ENCODE data around the gene C19orf67. TPM values are rescaled to one million over a fixed set of nuclear protein-coding genes. Genes with fewer than 3 reads are reported as not detected.

Gene C19orf67
- total and polyA plus RNA-seq, 2 donors from 2014 or later = not detected

GRCh38 chr19:14106840-14107239 is 21.3 kb upstream of the C19orf67 start:
- Histone ChIP-seq H3K9me3 (ENCODE audit: control insufficient read depth in 2 of 3, insufficient read depth in 1 of 3, low read length in 3 of 3) (no peaks in the 10 kb centered on the region), H3K27me3 (ENCODE audit: control insufficient read depth, insufficient read depth, low read length) (no peaks in the 10 kb centered on the region), H3K27ac (ENCODE audit: low read depth in 2 of 2, low read length in 2 of 2) (no peak overlapping the region), H3K36me3 (ENCODE audit: control insufficient read depth in 2 of 3, insufficient read depth in 3 of 3, low read length in 3 of 3) (peaks cover 0 to 23% (median 13%) of the 10 kb centered on the region in 3 donors), H3K4me3 (ENCODE audit: low read length in 3 of 3) (no peak overlapping the region), H3K4me1 (ENCODE audit: control insufficient read depth in 2 of 3, insufficient read depth in 2 of 3, low read depth in 1 of 3, low read length in 3 of 3) (peaks cover 0 to 4% (median 0%) of the 10 kb centered on the region in 3 donors), H3K9ac (ENCODE audit: low read length in 3 of 3) (no peak overlapping the region)
- DNase-seq (no peak), FAIRE-seq (no peak)
- TF ChIP-seq CTCF (IDR thresholded peaks at IDR 0.05; ENCODE audit: borderline replicate concordance, extremely low read depth, insufficient read depth) = no peak
- intact Hi-C loops (cut with DNase I) = no loop called here

DNA sequence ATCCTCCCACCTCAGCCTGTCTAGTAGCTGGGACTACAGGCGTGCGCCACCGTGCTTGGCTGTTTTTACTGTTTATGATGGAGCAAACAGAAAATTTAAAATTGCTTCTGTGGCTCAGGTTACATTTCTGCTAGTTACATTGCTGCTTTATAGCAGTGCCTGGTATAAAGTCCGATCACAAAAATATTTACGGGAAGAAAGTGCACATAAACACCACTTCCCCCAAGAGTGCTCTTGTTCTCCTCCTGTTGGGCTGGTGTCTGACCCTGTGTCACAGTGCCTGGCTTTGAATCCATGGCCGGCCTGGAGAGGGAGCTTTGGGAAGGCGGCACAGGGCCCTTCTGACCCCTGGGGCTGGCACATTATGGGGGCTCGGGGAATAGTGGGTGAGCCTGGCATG is 20.1 kb upstream of the C19orf67 start:
- intact Hi-C loops (cut with DNase I) = no loop called here
- Histone ChIP-seq H3K9ac (ENCODE audit: low read length in 3 of 3) (no peak overlapping the region), H3K27me3 (ENCODE audit: control insufficient read depth, insufficient read depth, low read length) (no peaks in the 10 kb centered on the region), H3K4me1 (ENCODE audit: control insufficient read depth in 2 of 3, insufficient read depth in 2 of 3, low read depth in 1 of 3, low read length in 3 of 3) (peaks cover 0 to 2% (median 0%) of the 10 kb centered on the region in 3 donors), H3K36me3 (ENCODE audit: control insufficient read depth in 2 of 3, insufficient read depth in 3 of 3, low read length in 3 of 3) (peaks cover 0 to 29% (median 13%) of the 10 kb centered on the region in 3 donors), H3K27ac (ENCODE audit: low read depth in 2 of 2, low read length in 2 of 2) (no peak overlapping the region), H3K4me3 (ENCODE audit: low read length in 3 of 3) (no peak overlapping the region), H3K9me3 (ENCODE audit: control insufficient read depth in 2 of 3, insufficient read depth in 1 of 3, low read length in 3 of 3) (no peaks in the 10 kb centered on the region)
- no peak for TF ChIP-seq CTCF (IDR thresholded peaks at IDR 0.05; ENCODE audit: borderline replicate concordance, extremely low read depth, insufficient read depth)
- FAIRE-seq = no peak
- DNase-seq = no peak

- peaks cover 0 to 33% (median 13%) of the 10 kb centered on the region in 3 donors for H3K36me3 ChIP-seq (ENCODE audit: control insufficient read depth in 2 of 3, insufficient read depth in 3 of 3, low read length in 3 of 3)
- FAIRE-seq = no peak
Observed at GRCh38 chr19:14103310-14103709, 17.7 kb upstream of the C19orf67 start.

More at GRCh38 chr19:14103310-14103709, 17.7 kb upstream of the C19orf67 start:
- H3K9ac ChIP-seq (ENCODE audit: low read length in 3 of 3) = no peak overlapping the region
- intact Hi-C loops (cut with DNase I) = no loop called here
- peaks cover 0 to 2% (median 0%) of the 10 kb centered on the region in 3 donors for H3K4me1 ChIP-seq (ENCODE audit: control insufficient read depth in 2 of 3, insufficient read depth in 2 of 3, low read depth in 1 of 3, low read length in 3 of 3)
- H3K27ac ChIP-seq (ENCODE audit: low read depth in 2 of 2, low read length in 2 of 2) = no peak overlapping the region
- no peaks in the 10 kb centered on the region for H3K27me3 ChIP-seq (ENCODE audit: control insufficient read depth, insufficient read depth, low read length)
- no peak for DNase-seq
- no peaks in the 10 kb centered on the region for H3K9me3 ChIP-seq (ENCODE audit: control insufficient read depth in 2 of 3, insufficient read depth in 1 of 3, low read length in 3 of 3)
- no peak overlapping the region for H3K4me3 ChIP-seq (ENCODE audit: low read length in 3 of 3)
- no peak for TF ChIP-seq CTCF (IDR thresholded peaks at IDR 0.05; ENCODE audit: borderline replicate concordance, extremely low read depth, insufficient read depth)
